B cell (primary cell): ENCODE measurements around the gene STX10. TPM values are rescaled to one million over a fixed set of nuclear protein-coding genes. Genes with fewer than 3 reads are reported as not detected.

Experiments used
- ATAC-seq: fragments of 200-7000 bp; cut with Tn5 transposase; one replicate; pipeline ENCODE4 v1.10.0; 2021; ENCODE audit warnings: low read depth, mild to moderate bottlenecking, moderate number of reproducible peaks, moderate library complexity
- CTCF ChIA-PET: fragments of 350-600 bp; sonication (Branson Sonifier 250); formaldehyde crosslinking; loops from one replicate; lab custom pipeline; 2021; ENCODE audit warnings: antibody characterized with exemption, inconsistent platforms; lab: Charles Lee
- POLR2A ChIA-PET: fragments of 350-600 bp; sonication (Branson Sonifier 250); formaldehyde crosslinking; loops from one replicate; lab custom pipeline; 2021; ENCODE audit warnings: antibody characterized with exemption; lab: Charles Lee
- DNase-seq: peaks from one replicate; pipeline ENCODE4 v3.0.0; 2013
- H2AFZ ChIP-seq: 2 replicates; pipeline ENCODE4 v1.6.1; 2012; ENCODE audit warnings: mild to moderate bottlenecking, low read depth, low read length; ENCODE audit not compliant: insufficient read depth, poor library complexity, severe bottlenecking
- H3K27ac ChIP-seq, 2 donors: 1 replicate in 1 of 2; 2 replicates in 1 of 2; pipeline ENCODE4 v1.5.1; 2012 to 2013; ENCODE audit warnings: low read length in 2 of 2, mild to moderate bottlenecking in 2 of 2, moderate library complexity in 1 of 2
- H3K27me3 ChIP-seq, 4 experiments: fragments of 200-600 bp in 1 of 4; sonication (generic) in 1 of 4; replicated peaks in 1 of 4; 1 replicate in 2 of 4; 2 replicates in 2 of 4; pipeline versions ENCODE4 v1.6.1 to v1.7.0; 2013 to 2016; ENCODE audit warnings: low read length in 3 of 4, mild to moderate bottlenecking in 2 of 4, mixed read lengths in 1 of 4, moderate library complexity in 1 of 4; ENCODE audit not compliant: insufficient read depth in 4 of 4, control insufficient read depth in 3 of 4; ENCODE audit errors: control extremely low read depth in 1 of 4
- H3K36me3 ChIP-seq, 2 experiments: replicated peaks in 1 of 2; 1 replicate in 1 of 2; 2 replicates in 1 of 2; pipeline versions ENCODE4 v1.6.1 to v1.7.1; 2013; ENCODE audit warnings: low read length in 1 of 2; ENCODE audit not compliant: insufficient read depth in 2 of 2, control insufficient read depth in 1 of 2; ENCODE audit errors: control extremely low read depth in 1 of 2, extremely low read depth in 1 of 2
- H3K4me1 ChIP-seq, 2 donors: fragments of 200-600 bp in 1 of 2; sonication (generic) in 1 of 2; 1 replicate in 1 of 2; 2 replicates in 1 of 2; pipeline versions ENCODE4 v1.5.1 to v1.6.1; 2013 to 2017; ENCODE audit warnings: low read length in 2 of 2; ENCODE audit not compliant: control insufficient read depth in 2 of 2, insufficient read depth in 2 of 2
- H3K4me2 ChIP-seq: replicated peaks from 2 replicates; pipeline ENCODE3; 2012; ENCODE audit warnings: mild to moderate bottlenecking, low read depth, low read length; ENCODE audit not compliant: poor library complexity, severe bottlenecking
- H3K4me3 ChIP-seq, 5 experiments: fragments of 200-600 bp in 1 of 5; sonication (generic) in 1 of 5; 1 replicate in 3 of 5; 2 replicates in 2 of 5; pipeline versions ENCODE4 v1.5.1 to v1.7.0; 2011 to 2016; ENCODE audit warnings: low read length in 4 of 5, mild to moderate bottlenecking in 4 of 5, low read depth in 2 of 5, control low read depth in 1 of 5, moderate library complexity in 1 of 5; ENCODE audit not compliant: insufficient read depth in 1 of 5; ENCODE audit errors: control extremely low read depth in 1 of 5, extremely low read depth in 1 of 5
- H3K79me2 ChIP-seq: fragments of 200-600 bp; sonication (generic); one replicate; pipeline ENCODE4 v1.6.0; 2016; ENCODE audit warnings: low read length; ENCODE audit not compliant: control insufficient read depth, insufficient read depth
- H3K9ac ChIP-seq: fragments of 200-600 bp; sonication (generic); 2 replicates; pipeline ENCODE4 v1.6.1; 2017; ENCODE audit warnings: mild to moderate bottlenecking, low read length, moderate library complexity
- H3K9me3 ChIP-seq, 3 donors: one replicate each; pipeline versions ENCODE4 v1.6.1 to v1.7.1; 2013; ENCODE audit warnings: low read length in 2 of 3; ENCODE audit not compliant: control insufficient read depth in 2 of 3, insufficient read depth in 1 of 3; ENCODE audit errors: control extremely low read depth in 1 of 3
- H4K20me1 ChIP-seq: 2 replicates; pipeline ENCODE4 v1.6.0; 2012; ENCODE audit warnings: mild to moderate bottlenecking, low read length; ENCODE audit not compliant: insufficient read depth, control insufficient read depth, poor library complexity, severe bottlenecking
- H3K27ac Mint-ChIP-seq: one replicate; pipeline ENCODE4 v1.8.0; 2021; ENCODE audit warnings: mixed read lengths
- H3K27me3 Mint-ChIP-seq: one replicate; pipeline ENCODE4 v1.8.0; 2021; ENCODE audit warnings: mixed read lengths
- H3K4me1 Mint-ChIP-seq: one replicate; pipeline ENCODE4 v1.8.0; 2021; ENCODE audit warnings: mixed read lengths
- H3K4me3 Mint-ChIP-seq: one replicate; pipeline ENCODE4 v1.8.0; 2021; ENCODE audit warnings: mixed read lengths
- H3K9me3 Mint-ChIP-seq: one replicate; pipeline ENCODE4 v1.8.0; 2022; ENCODE audit warnings: mixed read lengths; ENCODE audit not compliant: insufficient read depth
- CTCF ChIP-seq: fragments of 200-600 bp; IDR thresholded peaks from one replicate; pipeline ENCODE4 v1.8.0; 2022; ENCODE audit warnings: antibody characterized with exemption, mild to moderate bottlenecking
- EZH2 ChIP-seq: IDR thresholded peaks from 2 replicates; pipeline ENCODE4 v1.6.1; 2012; ENCODE audit warnings: borderline replicate concordance, low read depth, mild to moderate bottlenecking, moderate library complexity, low read length; ENCODE audit not compliant: insufficient read depth, poor library complexity, severe bottlenecking
- WGBS: methylation state at CpG from one replicate; pipeline ENCODE4 v1.1.5; 2013; ENCODE audit warnings: missing lambda C conversion rate; ENCODE audit not compliant: insufficient coverage; 5-methylcytosine and 5-hydroxymethylcytosine counted together
- intact Hi-C: fragments of 100-400 bp; cut with micrococcal nuclease; formaldehyde crosslinking; loops from one replicate; pipeline ENCODE4 v1.10.0; 2022
- polyA plus RNA-seq: library from polyadenylated mRNA; depleted of rRNA; stranded (reverse); fragments of >200 nt; gene quantifications from 2 replicates; pipeline ENCODE4 v1.2.3, GENCODE V29; 2012
- total RNA-seq, 2 donors: library from RNA; stranded (reverse); fragments of 120-200 nt in 1 of 2; gene quantifications; 1 replicate in 1 of 2; 2 replicates in 1 of 2; pipeline versions ENCODE4 v1.2.3 to v1.2.4, GENCODE V29; 2013 to 2022

STX10 gene
- total and polyA plus RNA-seq, 2 donors (not counting 1 experiment from before 2014, with no cell fraction given), result 59.0 to 147 TPM

GRCh38 chr19:13110099-13110610 is 40.0 kb downstream of the STX10 start:
- H3K4me3 ChIP-seq, result no peak overlapping the region
- H3K9ac ChIP-seq, result no peak overlapping the region
- ATAC-seq, result no peak
- no peak overlapping the region for H2AFZ ChIP-seq
- ChIA-PET POLR2A (no interaction called here), CTCF (interaction anchor here (0.7 to 1.5 kb wide), 2 partner anchors 16 to 42 kb away, joined by 3 to 4 read pairs; no protein-coding TSS in a partner anchor)
- intact Hi-C loops, result no loop called here
- H3K27me3 ChIP-seq, result no peaks in the 10 kb centered on the region
- H3K36me3 ChIP-seq, result peaks cover 0 to 40% of the 10 kb centered on the region in 2 experiments
- 98% methylated on average over 5 of the region's 15 CpGs for WGBS
- peaks cover 63% of the 10 kb centered on the region for H3K79me2 ChIP-seq
- H3K9me3 ChIP-seq, result no peaks in the 10 kb centered on the region
- Mint-ChIP-seq H3K4me3 (no peak overlapping the region), H3K27ac (peak overlapping the region; percentile 20), H3K4me1 (peaks cover 16% of the 10 kb centered on the region), H3K27me3 (no peaks in the 10 kb centered on the region), H3K9me3 (no peaks in the 10 kb centered on the region)
- peaks cover 11 to 22% of the 10 kb centered on the region in 2 donors for H3K4me1 ChIP-seq
- no peak for DNase-seq
- H3K27ac ChIP-seq, result no peak overlapping the region
- H4K20me1 ChIP-seq, result peaks cover under 1% of the 10 kb centered on the region
- no peak overlapping the region for H3K4me2 ChIP-seq
- TF ChIP-seq CTCF, result no peak
- TF ChIP-seq EZH2, result no peak

GRCh38 chr19:13109361-13110098 is 40.6 kb downstream of the STX10 start:
- Histone ChIP-seq H2AFZ (no peak overlapping the region), H3K27ac (no peak overlapping the region), H3K9ac (no peak overlapping the region), H3K9me3 (no peaks in the 10 kb centered on the region), H3K27me3 (no peaks in the 10 kb centered on the region), H3K4me2 (no peak overlapping the region), H3K4me1 (peaks cover 17 to 28% of the 10 kb centered on the region in 2 donors), H4K20me1 (no peaks in the 10 kb centered on the region), H3K79me2 (peaks cover 59% of the 10 kb centered on the region), H3K4me3 (no peak overlapping the region), H3K36me3 (peaks cover 0 to 35% of the 10 kb centered on the region in 2 experiments)
- intact Hi-C loops, result no loop called here
- 99% methylated on average over 26 of the region's 30 CpGs for WGBS
- H3K27me3 Mint-ChIP-seq, result no peaks in the 10 kb centered on the region
- DNase-seq (no peak), ATAC-seq (no peak)
- peak overlapping the region; percentile 32 for H3K27ac Mint-ChIP-seq
- H3K4me3 Mint-ChIP-seq, result no peak overlapping the region
- no peak for TF ChIP-seq EZH2
- ChIA-PET POLR2A (no interaction called here), CTCF (interaction anchor here (0.8 to 1.1 kb wide), 3 partner anchors 9 to 85 kb away, joined by 3 to 5 read pairs (median 4); partner anchors contain the start of gene NACC1)
- no peaks in the 10 kb centered on the region for H3K9me3 Mint-ChIP-seq
- H3K4me1 Mint-ChIP-seq, result peaks cover 21% of the 10 kb centered on the region
